HG02642 (cell line): ENCODE results near the gene FAM118B.
"Not testable (repeated sequence)": the region's sequence is repeated elsewhere in the genome, so short reads cannot be mapped to it uniquely, and the experiment has no call there.

ENCODE experiments used
- ATAC-seq: cut with Tn5 transposase; IDR thresholded peaks from one replicate; pipeline ENCODE4 v1.9.1; 2021; ENCODE audit warnings: mild to moderate bottlenecking; ENCODE audit not compliant: unreplicated experiment, poor library complexity

Gene FAM118B

DNA sequence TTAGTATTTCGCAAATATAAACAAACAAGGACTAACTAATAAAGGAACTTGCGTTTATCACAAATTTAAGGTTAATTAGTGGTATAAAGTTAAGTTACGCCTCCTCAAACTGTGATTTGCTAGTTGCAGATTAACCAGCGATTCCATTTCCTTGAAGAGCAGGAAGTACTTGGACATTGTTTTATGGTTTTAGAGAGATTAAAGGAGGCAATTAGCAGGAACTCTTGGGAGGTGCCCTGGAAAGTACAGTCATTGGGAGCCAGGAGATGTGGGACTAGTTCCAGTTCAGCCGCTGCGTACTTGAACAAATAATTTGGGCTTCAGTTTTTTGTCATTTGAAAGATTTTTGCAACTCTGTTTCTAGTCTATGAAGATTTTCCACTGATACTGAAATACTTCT, 3.3 kb downstream of the FAM118B start:
- ATAC-seq, result no peak

DNA sequence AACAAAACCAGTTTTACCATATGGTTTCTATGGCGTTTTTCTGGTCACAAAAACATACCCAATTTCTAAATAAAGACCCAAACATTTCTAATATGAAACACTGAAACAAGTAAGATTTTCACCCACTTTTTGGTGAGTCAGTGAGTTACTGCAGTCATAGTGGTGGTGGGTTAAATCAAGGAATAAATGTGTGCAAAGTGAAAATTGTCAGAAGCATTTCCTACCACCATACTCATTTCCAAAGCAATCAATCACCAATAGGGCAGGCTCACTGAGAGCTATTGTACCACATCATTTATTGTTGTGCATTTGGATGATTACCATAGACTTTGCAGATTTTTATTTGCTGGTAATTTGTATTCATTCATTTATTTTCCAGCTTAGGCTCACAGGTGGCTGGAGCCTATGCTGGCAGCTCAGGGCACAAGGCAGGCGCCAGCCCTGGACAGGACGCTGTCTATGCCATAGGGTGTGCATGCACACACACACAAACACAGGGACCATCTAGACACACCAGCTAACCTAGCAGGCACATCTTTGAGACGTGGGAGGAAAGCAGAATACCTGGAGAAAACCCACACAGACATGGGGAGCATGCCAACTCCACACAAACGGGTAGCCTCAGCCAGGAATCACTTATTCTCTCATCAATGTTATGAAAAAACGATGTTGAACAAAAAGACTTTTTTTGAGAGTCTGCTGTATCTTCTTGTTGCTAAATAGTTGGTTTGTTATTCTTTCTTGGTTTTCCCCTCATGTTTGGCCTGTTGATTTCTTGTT, 5.1 kb downstream of the FAM118B start:
- ATAC-seq, result no peak

DNA sequence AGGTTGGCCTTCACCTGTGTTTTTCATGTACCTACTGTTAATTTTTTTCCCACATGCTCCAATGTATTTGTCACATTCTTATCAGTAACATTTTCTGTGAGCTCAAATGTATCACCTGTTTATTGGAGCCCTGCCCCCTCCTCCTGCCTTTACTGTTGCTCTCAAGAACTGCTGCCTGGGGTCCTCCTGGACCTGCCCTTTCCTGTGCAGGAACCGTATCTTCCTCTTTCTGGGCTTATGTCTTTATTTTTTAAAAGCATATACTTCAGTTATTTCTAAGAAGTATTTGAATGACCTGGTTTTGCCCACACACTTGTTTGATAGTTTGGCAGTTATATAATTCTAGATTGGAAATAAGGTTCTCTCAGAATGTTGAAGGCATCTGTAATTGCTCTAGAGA, 5.9 kb downstream of the FAM118B start:
- ATAC-seq, result no peak

DNA sequence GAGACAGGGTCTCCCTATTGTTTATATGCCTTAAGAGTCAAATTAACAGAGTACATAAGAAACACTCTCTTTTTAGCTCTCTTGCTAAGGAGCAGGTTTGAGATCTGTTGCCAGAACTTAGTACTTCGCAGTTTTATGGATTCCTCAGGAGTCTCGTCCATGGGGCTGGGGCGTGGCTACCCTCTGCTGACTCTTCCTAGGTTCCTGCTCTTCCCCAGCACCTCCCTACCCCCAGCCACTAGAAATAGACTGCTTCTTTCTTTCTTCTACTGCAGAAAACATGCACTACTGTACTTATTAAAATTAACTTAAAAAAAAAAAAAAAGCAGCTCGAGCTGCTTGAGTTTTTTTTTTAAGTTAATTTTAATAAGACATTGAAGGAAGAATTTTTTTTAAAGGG, 8.0 kb downstream of the FAM118B start:
- ATAC-seq, result no peak

DNA sequence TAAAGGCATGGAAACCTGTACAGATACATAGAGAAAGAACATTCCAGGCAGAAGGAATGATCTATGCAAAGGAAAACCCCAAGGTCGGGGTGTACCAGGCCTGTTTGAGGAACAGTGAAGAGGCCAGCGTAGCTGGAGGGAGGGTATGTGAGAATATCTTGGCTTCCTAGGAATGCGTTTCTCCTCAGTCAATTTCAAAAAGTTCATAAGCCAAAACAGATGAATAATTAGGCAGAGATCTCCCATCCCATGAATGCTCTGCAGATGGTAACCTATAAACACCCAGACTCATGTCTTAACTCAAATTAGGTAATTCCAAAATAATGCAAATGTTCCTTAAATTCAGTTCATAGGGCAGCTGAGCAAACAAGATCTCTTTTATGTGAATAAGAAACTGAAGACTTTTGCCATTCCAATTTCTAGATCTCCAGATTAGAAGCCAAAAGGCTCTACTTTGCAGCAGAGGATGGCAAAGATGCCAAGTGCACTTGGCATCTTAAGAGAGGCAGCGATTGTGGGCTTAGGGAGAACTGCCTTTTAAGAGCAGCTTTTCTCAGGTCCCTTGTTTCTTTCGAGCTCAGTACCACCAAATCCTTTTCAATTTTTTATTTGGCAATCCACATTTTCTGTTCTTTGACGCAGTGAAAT, 13.2 kb downstream of the FAM118B start:
- ATAC-seq, result no peak

DNA sequence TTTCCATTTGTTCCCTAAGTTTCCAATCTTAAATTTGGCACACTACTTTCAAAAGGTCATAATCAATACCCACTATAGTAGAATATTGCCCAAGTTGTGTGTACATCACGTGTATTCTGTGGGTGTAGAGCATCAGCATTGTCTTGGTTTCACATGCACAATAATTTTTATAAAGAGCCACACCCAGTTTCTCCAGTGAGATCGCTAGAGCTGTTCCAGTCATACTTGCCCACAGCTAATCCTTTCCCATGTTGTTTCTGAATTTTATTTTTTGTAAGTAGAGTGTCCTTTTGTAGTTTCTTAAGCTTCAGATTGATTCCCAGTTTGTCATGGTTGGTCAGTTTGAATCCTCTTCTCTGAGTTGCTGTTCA, 13.7 kb downstream of the FAM118B start:
- ATAC-seq, result no peak

DNA sequence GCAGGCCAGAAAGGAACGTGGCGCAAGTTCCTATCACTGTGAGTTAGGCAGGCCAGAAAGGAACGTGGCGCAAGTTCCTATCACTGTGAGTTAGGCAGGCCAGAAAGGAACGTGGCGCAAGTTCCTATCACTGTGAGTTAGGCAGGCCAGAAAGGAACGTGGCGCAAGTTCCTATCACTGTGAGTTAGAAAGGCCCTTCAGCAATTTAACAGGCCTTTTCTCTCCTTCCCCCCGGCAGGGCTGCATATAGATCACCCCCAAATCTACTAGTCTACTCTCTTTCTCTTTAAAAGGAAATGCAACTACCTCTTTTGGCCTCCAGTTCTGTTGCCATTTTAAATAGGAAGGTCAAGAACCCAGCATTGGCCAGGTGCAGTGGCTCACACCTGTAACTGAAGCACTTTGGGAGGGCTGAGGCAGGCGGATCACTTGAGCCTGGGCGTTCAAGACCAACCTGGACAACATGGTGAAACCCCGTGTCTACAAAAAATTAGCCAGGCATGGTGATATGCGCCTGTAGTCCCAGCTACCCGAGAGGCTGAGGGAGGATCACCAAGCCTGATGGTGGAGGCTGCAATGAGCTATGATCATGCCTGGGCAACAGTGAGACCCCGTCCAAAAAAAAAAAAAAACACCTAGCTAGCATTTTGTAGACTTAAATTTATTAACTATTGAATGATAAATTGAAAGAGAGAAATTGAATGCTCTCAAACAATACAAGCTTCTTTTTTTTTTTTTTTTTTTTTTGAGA, 14.9 kb downstream of the FAM118B start:
- no peak for ATAC-seq

DNA sequence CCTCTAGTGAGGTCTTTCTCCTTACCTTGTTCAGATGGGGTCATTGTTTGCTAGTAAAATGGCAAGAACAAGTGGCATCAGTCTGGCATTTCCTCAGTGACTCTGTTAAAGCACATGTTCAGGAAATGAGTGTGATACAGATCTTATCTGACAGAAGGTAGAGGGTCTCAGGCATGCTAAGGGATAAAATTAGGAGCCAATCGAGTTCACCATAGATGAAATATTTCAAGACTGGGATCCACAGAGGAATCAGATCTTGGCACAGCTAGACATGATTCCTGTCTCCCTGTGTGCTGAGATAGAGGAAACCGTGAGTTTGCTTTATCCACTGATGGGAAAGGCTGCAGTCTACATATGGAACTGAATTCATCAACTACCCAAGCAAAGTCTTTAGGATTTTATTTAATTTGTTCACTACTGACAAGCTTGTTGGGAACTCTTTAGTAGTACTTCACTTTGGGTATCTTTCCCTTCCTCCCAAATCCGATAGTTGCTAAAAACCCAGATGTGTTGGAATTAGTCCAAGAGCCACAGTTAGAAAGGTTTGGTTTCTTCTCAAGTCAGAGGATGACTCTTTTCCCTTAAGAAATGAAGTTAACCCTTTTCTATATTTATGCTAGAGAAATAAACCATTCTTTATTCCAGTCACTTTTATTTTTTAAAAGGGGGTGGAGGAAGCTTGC, 18.4 kb downstream of the FAM118B start:
- no peak for ATAC-seq

DNA sequence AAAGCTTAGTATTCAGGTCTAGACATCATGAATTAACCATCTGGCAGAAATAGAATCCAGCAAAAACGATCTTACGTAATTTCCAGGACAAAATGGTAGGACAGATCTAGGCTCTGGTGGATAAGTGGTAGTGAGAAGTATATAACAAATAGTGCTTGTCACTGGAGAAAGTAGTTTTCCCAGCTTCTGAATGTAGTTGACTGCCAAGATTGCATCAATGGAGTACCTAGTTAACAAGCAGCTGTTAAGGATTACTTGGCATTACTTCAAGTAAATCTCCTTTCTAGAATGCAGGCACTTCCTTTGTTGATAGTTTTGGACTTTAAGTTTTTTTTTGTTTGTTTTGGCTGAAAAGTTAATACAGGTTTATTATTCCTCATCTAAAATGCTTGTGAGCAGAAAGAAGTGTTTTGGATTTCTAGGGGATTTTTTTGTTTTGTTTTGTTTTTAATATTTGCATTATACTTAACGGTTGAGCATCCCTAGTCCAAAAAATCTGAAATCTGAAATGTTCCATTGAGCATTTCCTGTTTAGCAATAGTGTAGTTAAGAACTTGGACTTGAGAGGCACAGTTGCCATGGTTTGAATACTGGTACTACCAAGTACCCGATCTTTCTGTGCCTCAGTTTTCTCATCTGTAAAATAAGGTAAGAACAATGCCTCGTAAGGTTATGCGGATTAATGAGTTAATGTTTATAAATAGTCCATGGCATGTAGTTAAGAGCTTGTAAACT, 20.3 kb downstream of the FAM118B start:
- ATAC-seq, result no peak

DNA sequence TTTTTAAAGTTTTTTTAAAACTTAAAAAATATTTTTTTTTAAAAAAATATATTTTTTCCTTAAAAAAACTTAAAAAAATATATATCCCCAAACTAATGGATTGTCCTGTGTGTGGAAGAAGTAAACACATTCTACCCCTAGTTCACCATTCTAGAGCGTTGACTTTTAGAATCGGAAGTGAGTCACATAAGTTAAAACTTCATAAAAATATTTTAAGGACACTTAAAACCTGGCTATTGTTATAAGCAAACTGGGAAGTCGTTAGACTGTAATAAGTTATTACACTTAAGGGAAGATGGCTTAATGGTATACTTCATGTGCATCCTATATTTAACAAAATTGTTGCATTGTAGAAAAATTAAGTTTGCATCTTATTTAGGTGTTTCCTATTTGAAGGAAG, 21.1 kb downstream of the FAM118B start:
- ATAC-seq, result no peak

DNA sequence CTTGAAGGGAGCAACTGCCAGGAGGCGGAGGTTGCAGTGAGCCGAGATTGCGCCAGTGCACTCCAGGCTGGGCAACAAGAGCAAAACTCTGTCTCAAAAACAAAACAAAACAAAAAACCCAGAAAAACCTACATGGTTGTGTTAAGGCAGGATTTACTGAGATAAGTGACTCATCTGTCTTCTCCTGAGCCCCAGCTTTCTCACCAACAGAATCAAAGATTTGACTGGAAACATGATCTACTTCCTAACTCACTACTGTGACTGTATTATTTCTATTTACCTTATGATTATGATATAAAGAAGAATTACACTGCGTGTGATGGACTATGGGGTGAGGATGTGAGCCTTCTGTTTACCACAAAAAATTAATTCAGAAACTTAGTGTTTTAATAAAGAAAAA, 21.8 kb downstream of the FAM118B start:
- ATAC-seq, result no peak

DNA sequence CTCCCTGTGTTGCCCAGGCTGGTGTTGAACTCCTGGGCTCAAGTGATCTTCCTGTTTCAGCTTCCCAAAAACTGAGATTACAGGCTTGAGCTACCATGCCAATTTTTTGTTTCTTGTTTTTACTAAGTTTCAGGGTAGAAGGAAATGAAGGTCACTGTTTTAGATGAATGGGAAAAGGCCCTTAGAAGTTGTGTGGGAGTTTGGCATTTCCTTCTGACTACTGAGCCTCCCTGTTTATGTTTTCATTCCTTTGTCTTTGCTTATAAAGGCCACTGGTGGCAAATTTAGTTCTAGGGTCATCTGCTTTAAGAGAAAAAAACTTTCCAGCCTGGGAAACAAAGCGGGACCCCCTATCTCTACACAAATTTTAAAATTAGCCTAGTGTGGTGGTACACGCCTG, 35.1 kb downstream of the FAM118B start:
- no peak for ATAC-seq

DNA sequence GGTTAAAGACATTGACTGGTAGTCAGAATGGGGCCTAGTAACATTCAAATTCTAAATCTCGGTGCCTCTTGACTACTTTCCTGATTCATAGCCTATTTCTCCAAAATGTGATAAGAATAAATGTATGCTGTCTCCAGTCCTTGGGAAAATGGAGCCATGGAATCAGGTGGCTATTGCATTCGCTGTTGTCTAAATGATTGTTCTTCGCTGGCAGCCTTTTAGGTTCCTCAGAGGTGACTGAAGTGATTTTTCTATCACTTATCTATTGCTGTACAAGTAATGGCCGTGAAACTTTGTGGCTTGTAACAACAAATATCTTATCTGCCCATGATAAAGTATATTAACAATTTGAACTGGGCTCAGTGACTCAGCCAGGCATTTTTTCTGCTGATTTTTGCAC, 41.7 kb downstream of the FAM118B start:
- no peak for ATAC-seq

DNA sequence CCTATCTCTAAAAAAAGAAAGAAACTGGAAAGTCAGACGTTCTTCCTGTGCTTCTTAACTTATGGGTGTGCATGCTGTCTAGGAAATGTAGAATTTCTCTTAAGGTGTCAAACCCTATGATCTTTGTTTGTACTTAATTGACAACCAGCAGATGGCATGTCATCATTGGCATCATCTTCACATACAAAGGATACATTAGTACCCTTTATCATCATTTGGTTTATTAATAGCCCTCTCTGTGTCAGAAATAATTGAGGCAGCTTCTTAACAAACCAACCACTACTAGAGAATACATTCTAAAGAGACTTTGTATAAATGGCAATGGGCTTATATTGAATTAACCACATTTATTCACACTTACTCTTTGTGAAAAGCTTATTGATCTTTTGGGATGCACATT, 43.2 kb downstream of the FAM118B start:
- no peak for ATAC-seq

DNA sequence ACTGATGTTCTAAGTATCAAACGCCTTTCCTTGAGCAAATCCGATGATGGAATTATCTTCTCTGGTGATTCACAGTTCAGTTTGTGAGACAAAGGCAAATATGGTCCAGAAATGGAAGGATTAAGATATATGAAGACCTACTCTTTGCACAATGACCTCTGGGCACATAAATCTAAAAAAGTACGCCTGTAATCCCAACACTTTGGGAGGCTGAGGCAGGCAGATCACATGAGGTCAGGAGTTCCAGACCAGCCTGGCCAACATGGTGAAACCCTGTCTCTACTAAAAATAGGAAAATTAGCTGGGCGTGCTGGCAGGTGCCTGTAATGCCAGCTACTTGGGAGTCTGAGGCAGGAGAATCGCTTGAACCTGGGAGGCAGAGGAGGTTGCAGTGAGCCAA, 43.9 kb downstream of the FAM118B start:
- ATAC-seq, result not testable (repeated sequence)

DNA sequence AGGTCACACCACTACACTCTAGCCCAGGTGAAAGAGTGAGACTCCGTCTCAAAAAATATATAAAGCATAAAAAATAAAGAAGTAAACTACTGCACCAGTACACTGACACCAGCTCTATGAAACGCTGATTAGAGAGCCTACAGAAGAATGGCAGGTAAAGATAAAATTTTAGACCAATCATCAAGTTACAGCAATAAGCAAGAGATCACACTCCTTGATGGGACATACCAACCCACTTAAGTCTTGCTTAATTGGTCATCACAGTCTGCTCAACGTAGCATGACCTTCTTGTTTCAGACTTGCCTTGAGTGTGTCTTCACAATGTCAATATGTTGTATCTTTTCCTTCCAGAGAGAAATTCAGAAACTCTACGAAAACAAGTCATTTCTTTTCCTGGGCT, 44.6 kb downstream of the FAM118B start:
- no peak for ATAC-seq

DNA sequence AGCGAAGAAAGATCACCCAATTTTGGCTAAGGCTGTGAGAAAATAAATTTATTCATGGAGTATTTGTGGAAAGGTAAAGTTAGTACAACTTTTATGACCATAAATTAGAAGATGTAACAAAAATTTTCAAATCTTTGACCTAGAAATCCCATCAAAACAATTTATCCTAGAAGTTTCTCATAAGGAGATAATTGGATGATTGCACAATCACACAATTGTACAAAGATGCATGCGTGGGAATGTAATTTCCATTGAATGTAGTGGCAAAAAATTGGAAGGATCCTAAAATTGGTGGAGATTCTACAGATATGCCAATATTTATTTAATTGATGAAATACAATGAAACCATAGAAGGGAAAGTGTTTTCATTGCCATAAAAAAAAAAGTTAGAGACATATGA, 45.6 kb downstream of the FAM118B start:
- ATAC-seq, result no peak

DNA sequence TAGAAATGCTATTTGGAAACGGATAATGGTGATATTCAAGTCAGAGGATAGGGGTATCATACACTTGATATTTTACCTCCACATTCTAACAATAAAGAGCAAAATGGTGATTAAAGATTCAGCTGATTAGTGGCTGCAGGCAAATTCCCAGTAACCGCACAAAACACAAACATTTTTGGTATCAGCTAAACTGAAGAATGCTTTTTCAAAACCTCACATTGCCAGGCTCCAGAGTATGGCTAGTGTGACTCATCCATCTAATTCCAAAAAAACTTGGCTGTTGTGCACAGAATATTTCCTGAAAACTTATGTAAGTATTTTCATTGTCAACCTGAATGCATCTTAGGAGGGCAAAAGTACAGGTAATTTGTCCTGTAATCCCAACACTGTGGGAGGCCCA, 46.2 kb downstream of the FAM118B start:
- no peak for ATAC-seq

DNA sequence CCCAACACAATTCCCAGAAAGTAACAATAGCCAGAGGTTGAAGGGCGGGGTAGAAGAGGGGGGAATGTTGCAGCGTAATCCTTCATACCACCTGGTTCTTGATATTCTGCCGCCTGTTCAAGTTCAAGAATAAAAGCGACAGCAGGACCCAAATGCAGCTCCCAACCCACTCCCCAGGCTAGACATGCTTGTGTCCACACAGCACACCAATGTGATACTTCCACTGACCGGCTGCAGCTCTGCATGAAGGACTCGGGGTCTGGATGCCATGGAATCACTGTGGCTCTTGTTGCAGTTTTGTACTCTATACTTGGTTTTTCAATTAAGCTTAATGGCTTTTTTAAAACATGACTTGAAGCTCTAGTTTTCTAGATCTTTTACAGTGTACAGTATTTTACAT, 50.6 kb downstream of the FAM118B start:
- no peak for ATAC-seq

DNA sequence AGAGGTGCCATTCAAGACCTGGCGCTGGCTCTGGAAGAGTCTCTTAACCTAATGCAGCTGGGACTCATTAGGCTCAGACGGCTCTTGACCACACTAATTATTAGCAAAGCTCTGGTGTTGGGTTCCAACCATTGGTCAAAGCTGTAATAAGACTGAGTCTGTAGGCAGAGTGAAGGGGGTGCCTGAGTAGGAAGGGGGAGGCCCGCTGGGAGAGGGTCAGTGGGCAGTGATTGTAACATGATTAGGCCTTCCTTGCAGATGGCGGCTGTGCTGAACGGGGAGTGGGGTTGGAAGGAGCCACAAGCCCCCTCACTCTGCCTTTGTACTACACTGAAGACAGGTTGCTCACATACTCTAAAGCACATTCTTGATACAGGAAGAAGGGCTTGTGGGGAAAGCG, 51.9 kb downstream of the FAM118B start:
- no peak for ATAC-seq
